Glutamatergic neuron (in vitro differentiated cells): ENCODE measurements around the gene METRN. TPM values are rescaled to one million over a fixed set of nuclear protein-coding genes. Genes with fewer than 3 reads are reported as not detected.

Source experiments
- DNase-seq: peaks from one replicate; pipeline ENCODE4 v3.0.0; 2022
- H3K27ac Mint-ChIP-seq: one replicate; pipeline ENCODE4 v1.8.0; 2020; ENCODE audit warnings: mild to moderate bottlenecking, mixed read lengths, inconsistent platforms; ENCODE audit not compliant: unreplicated experiment
- H3K27me3 Mint-ChIP-seq: one replicate; pipeline ENCODE4 v1.8.0; 2020; ENCODE audit warnings: mild to moderate bottlenecking, moderate library complexity, mixed read lengths, inconsistent platforms; ENCODE audit not compliant: unreplicated experiment
- H3K36me3 Mint-ChIP-seq: one replicate; pipeline ENCODE4 v1.8.0; 2020; ENCODE audit warnings: mild to moderate bottlenecking, mixed read lengths, inconsistent platforms; ENCODE audit not compliant: unreplicated experiment
- H3K4me1 Mint-ChIP-seq: one replicate; pipeline ENCODE4 v1.8.0; 2020; ENCODE audit warnings: mild to moderate bottlenecking, low read depth, mixed read lengths, inconsistent platforms; ENCODE audit not compliant: unreplicated experiment
- H3K4me3 Mint-ChIP-seq: one replicate; pipeline ENCODE4 v1.8.0; 2020; ENCODE audit warnings: mild to moderate bottlenecking, mixed read lengths, inconsistent platforms; ENCODE audit not compliant: unreplicated experiment
- H3K9me3 Mint-ChIP-seq: one replicate; pipeline ENCODE4 v1.8.0; 2020; ENCODE audit warnings: mild to moderate bottlenecking, moderate library complexity, mixed read lengths, inconsistent platforms; ENCODE audit not compliant: unreplicated experiment
- CTCF ChIP-seq: fragments of 200-600 bp; sonication (generic); IDR thresholded peaks from one replicate; pipeline ENCODE4 v1.5.0; 2021; ENCODE audit not compliant: partially characterized antibody, unreplicated experiment
- total RNA-seq: library from RNA; stranded (reverse); fragmentation: NEBNext Ultra II Directional; extraction: Animal tissue kit (Norgen Biotek cat#: 25700); gene quantifications from one replicate; pipeline ENCODE4 v1.2.1, GENCODE V29; 2021; ENCODE audit not compliant: unreplicated experiment

The METRN gene
- total RNA-seq, 1 donor from 2014 or later, result 134 TPM

GRCh38 chr16:762595-763268, 47.8 kb downstream of the METRN start:
- Mint-ChIP-seq H3K36me3 (no peaks in the 10 kb centered on the region), H3K4me1 (no peaks in the 10 kb centered on the region), H3K27me3 (peaks cover 5% of the 10 kb centered on the region), H3K4me3 (no peak overlapping the region), H3K27ac (no peak overlapping the region), H3K9me3 (no peaks in the 10 kb centered on the region)
- no peak for TF ChIP-seq CTCF
- DNase-seq, result no peak

- Mint-ChIP-seq H3K4me3 (no peak overlapping the region), H3K27me3 (peaks cover 5% of the 10 kb centered on the region), H3K4me1 (no peaks in the 10 kb centered on the region), H3K36me3 (no peaks in the 10 kb centered on the region), H3K27ac (no peak overlapping the region), H3K9me3 (no peaks in the 10 kb centered on the region)
- no peak for DNase-seq
- no peak for TF ChIP-seq CTCF
These were observed 48.7 kb downstream of the METRN start for GRCh38 chr16:763369-764183.

- TF ChIP-seq CTCF, result no peak
- no peak overlapping the region for H3K4me3 Mint-ChIP-seq
- DNase-seq, result no peak
- H3K9me3 Mint-ChIP-seq, result no peaks in the 10 kb centered on the region
- no peak overlapping the region for H3K27ac Mint-ChIP-seq
- no peaks in the 10 kb centered on the region for H3K36me3 Mint-ChIP-seq
- H3K27me3 Mint-ChIP-seq, result peaks cover 5% of the 10 kb centered on the region
- no peaks in the 10 kb centered on the region for H3K4me1 Mint-ChIP-seq
These were observed 49.3 kb downstream of the METRN start for GRCh38 chr16:764184-764750.

- H3K4me3 Mint-ChIP-seq, result no peak overlapping the region
- TF ChIP-seq CTCF, result no peak
- no peak for DNase-seq
- no peaks in the 10 kb centered on the region for H3K4me1 Mint-ChIP-seq
- no peak overlapping the region for H3K27ac Mint-ChIP-seq
- no peaks in the 10 kb centered on the region for H3K9me3 Mint-ChIP-seq
- H3K27me3 Mint-ChIP-seq, result peaks cover 2% of the 10 kb centered on the region
- no peaks in the 10 kb centered on the region for H3K36me3 Mint-ChIP-seq
These were observed 50.0 kb downstream of the METRN start for GRCh38 chr16:764848-765487.

GRCh38 chr16:765488-765865, 50.6 kb downstream of the METRN start:
- Mint-ChIP-seq H3K9me3 (no peaks in the 10 kb centered on the region), H3K27ac (no peak overlapping the region), H3K36me3 (no peaks in the 10 kb centered on the region), H3K27me3 (peaks cover 2% of the 10 kb centered on the region), H3K4me1 (no peaks in the 10 kb centered on the region), H3K4me3 (no peak overlapping the region)
- DNase-seq, result no peak
- no peak for TF ChIP-seq CTCF
